ENCODE data around the gene STAT1.
"Not testable (repeated sequence)": the region's sequence is repeated elsewhere in the genome, so short reads cannot be mapped to it uniquely, and the experiment has no call there.

The STAT1 gene

GRCh38 chr2:191006997-191007783 is 6.8 kb downstream of the STAT1 start:
- DNase-seq (ENCODE audit: low spot score), result no peak

DNA sequence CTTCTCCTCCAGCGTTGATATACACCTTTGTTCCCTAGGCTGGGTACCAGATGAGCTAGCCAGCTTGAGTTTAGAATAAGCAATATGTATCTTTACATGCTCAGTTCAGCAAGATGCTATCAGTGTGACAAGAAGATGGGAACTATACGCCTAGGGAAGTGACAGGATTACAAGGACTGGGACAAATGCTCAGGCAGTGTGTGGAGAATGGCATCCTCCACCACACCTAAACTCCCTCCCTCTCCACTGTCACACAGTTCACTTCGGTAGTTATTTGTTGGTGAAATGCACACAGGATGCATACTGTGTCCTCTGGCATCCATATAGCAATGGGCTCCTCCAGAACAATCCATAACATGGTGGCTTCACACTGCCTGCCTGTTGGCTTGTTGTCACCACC is 7.7 kb downstream of the STAT1 start:
- no peak for DNase-seq (ENCODE audit: low spot score)

- DNase-seq (ENCODE audit: low spot score), result no peak
Measured at GRCh38 chr2:191003405-191004309, 10.3 kb downstream of the STAT1 start.

GRCh38 chr2:191001624-191002023 is 12.3 kb downstream of the STAT1 start:
- DNase-seq (ENCODE audit: low spot score), result no peak

- no peak for DNase-seq (ENCODE audit: low spot score)
Measured at GRCh38 chr2:191001032-191001431, 12.9 kb downstream of the STAT1 start.

GRCh38 chr2:190999949-191000665 is 13.9 kb downstream of the STAT1 start:
- DNase-seq (ENCODE audit: low spot score), result no peak

GRCh38 chr2:190999058-190999457 is 14.9 kb downstream of the STAT1 start:
- DNase-seq (ENCODE audit: low spot score), result no peak

- no peak for DNase-seq (ENCODE audit: low spot score)
Measured at GRCh38 chr2:190997526-190998113, 16.4 kb downstream of the STAT1 start.

DNA sequence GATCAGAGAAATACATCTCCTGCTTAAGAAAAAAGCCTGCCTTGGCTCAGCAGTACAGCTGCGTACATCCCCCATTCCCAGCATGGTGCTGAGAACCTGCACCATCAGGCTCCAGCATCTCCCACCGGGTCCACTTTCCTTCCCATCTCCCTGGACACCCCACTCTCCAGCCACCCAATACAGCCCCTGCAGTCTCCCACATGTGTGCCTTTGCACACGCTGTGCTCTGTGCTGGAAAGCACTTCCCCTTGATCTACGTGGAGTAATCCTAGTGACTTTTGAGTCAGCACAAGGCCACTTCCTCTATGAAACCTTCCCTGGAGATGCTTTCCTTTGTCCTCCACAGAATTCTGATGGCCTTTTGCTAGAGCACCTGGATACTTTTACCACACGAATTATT is 17.0 kb downstream of the STAT1 start:
- no peak for DNase-seq (ENCODE audit: low spot score)

DNA sequence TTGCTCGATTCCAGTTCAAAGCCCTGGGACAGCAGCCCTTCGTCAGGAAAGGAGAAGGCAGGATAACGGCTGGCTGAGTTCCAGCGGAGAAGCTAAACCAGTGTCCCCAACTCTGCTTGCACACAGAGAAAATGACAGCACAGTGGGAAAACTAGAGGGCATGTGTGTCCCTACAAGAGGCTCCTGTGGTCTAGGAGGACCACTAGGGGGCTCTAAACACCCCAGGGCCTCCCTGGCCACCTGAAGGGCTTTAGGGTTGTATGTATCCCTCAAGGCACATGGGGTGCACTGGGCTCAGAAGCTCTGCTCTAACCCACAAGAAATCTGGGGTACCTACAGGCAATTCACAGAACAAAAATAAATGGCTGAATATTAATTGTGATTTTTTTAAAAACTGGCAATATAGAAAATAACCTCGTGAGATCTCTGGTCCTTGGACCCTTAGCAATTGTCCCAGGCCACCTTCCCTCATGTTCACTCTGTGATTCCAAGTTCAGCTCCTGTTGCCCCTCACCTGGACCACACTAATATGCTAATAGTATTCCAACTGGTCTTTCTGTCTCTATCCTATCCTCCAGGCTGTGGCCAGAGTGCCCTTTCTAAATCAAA is 17.5 kb downstream of the STAT1 start:
- no peak for DNase-seq (ENCODE audit: low spot score)

DNA sequence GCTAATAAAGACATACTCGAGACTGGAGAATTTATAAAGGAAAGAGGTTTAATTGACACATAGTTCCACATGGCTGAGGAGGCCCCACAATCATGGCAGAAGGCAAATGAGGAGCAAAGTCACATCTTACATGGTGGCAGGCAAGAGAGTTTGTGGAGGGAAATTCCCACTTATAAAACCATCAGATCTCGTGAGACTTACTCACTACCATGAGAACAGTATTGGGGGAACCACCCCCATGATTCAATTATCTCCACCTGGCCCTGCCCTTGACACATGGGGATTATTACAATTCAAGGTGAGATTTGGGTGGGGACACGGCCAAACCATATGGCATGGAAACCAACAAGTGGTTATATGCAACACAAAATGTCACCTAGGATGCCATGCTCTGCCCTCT is 18.7 kb downstream of the STAT1 start:
- DNase-seq (ENCODE audit: low spot score), result not testable (repeated sequence)

- DNase-seq (ENCODE audit: low spot score), result no peak
Measured at GRCh38 chr2:190994148-190994547, 19.8 kb downstream of the STAT1 start.

- no peak for DNase-seq (ENCODE audit: low spot score)
Measured at GRCh38 chr2:190993292-190993643, 20.7 kb downstream of the STAT1 start.

GRCh38 chr2:190990132-190990531 is 23.8 kb downstream of the STAT1 start:
- no peak for DNase-seq (ENCODE audit: low spot score)

- DNase-seq (ENCODE audit: low spot score), result no peak
Measured at GRCh38 chr2:190988910-190989309, 25.1 kb downstream of the STAT1 start.

DNA sequence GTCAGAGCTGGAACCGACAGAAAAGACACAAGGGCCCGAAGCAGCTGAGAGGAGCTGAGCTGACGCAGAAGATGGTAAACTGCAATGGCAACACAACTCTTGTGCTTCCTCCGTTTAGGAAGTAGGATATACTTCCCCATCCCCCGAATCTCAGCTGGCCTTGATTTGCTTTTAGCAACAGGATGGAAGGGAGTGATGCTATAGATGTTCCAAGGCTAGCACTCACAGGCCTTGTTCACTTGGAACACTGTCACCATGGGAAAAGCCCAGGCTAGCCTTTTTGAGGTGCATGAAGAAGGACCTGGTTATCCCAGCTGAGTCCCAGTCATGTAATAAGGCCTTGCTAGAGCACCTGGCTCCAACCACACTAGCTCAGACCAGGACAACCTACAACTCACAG is 26.0 kb downstream of the STAT1 start:
- no peak for DNase-seq (ENCODE audit: low spot score)

GRCh38 chr2:190987116-190987515 is 26.9 kb downstream of the STAT1 start:
- no peak for DNase-seq (ENCODE audit: low spot score)

DNA sequence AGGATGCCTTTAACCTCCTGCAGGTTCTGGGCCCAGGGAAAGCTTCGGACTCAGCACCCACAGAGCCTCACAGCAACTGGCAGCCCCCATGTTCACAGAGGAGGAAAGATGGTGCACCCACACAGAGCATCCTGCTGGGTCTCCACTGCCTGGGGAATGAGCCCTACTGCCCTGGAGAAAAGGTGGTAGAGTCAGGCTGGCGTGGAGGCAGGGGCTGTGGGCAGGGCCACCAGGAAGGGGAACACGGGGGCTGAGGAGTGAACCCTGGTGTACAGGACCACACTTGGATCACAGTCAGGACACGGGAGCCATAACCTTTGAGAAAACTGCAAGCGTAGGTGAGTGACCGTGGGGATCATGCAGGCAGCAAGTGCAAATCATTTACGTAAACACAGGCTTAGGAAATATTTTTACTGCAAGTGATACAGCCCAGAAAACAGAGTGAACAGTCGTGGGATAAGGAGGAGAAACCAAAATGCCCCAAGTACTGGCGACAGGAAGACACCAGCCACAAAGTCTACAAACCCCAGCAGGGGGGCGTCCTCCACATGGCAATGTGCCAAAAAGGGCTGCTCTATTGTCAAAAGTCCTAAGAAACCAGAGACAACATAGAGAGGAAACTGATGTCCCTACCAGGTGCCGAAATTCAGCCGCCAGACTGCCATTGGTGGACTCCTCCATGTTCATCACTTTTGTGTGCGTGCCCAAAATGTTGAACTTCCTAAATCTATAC is 27.6 kb downstream of the STAT1 start:
- no peak for DNase-seq (ENCODE audit: low spot score)

- no peak for DNase-seq (ENCODE audit: low spot score)
Measured at GRCh38 chr2:190984595-190984994, 29.4 kb downstream of the STAT1 start.

- no peak for DNase-seq (ENCODE audit: low spot score)
Measured at GRCh38 chr2:190982262-190983034, 31.5 kb downstream of the STAT1 start.
